GM19438 (cell line): ENCODE data around the gene NUP62.
"Not testable (repeated sequence)": the region's sequence is repeated elsewhere in the genome, so short reads cannot be mapped to it uniquely, and the experiment has no call there.

ENCODE experiments used
- ATAC-seq: cut with Tn5 transposase; IDR thresholded peaks from one replicate; pipeline ENCODE4 v1.9.1; 2021; ENCODE audit warnings: low read depth; ENCODE audit not compliant: unreplicated experiment

Gene NUP62

GRCh38 chr19:49927526-49928264 is 1.6 kb downstream of the NUP62 start:
- no peak for ATAC-seq

DNA sequence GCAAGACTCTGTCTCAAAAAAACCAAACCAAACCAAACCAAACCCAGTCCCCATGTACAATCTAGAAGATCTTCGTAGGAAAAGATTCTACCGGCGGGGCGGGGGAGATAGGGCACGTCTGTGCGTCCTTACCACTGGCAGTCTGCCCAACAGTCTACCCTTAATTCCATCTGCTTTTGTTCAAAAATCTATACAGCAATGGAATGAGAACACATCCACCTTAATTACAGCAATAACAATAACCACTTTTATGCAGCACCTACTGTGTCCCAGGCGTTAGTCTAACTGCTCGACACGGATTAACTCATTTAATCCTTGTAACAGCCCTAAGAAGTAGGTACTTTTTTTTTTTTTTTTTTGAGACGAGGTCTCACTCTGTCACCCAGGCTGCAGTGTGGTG is 2.8 kb downstream of the NUP62 start:
- no peak for ATAC-seq

DNA sequence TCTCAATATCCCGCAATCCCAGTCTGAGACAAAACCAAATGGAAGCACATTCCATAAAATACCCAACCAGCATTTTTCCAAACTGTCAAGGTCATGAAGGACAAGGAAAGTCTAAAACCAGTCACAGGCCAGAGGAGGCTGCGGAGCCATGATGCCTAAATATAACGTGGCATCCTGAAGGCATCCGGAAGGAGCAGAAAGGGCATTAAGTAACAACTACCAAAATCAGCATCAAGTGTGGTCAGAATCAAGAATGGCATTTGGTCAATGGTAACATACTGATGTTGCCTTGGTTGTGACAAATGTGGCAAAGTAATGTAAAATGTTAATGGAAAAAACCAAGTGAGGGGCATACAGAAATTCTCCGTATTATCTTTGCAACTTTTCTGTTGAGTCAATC is 3.8 kb downstream of the NUP62 start:
- no peak for ATAC-seq

DNA sequence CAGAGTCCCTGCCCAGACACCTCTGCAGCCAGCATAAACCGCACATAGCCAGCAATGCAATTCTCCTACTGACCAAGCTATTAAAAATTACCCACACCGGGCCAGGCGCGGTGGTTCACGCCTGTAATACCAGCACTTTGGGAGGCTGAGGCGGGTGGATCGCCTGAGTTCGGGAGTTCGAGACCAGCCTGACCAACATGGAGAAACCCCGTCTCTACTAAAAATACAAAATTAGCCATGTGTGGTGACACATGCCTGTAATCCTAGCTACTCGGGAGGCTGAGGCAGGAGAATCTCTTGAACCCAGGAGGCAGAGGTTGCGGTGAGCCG is 4.5 kb downstream of the NUP62 start:
- ATAC-seq, result not testable (repeated sequence)

DNA sequence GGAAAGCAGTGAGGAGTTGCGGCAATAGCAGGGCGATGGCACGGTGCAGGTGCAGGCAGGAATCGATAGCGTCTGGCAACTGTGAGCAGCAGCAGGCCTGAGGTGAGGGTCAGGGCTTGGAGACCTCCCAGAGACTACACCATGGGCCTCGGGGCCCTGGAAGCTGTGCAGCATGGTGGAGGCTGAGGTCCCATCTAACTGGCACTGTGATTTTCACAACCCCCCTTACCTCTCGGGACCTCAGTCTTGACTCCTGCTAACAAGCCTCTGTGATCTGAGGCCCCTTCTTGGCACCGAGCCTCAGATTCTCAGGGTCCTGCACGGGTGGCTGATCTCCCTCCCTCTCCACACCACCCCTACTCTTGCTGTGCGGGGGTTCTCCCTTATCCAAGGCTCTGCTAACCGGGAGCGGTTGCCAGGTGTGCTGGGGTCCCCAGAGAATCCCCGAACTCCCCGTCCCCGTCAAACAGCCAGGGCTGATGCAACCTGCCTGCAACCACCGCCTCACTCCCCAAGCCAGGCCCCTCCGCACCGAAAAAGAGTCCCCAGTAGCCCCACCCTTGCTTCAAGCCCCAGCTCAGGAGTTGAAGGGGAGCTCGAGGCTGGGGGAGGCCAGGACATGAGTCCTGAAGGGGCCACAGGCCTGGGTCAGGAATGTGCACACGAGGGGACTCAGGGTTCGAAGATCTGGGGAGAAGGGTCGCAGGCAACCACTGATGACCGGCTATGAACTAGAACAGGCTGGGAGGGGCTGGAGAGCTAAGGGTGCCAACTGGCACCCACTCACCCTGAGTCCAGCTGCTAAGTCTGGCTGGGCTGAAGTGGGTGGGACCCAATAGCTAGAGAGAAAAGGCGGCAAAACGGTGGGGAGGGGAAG is 5.1 kb downstream of the NUP62 start:
- no peak for ATAC-seq

GRCh38 chr19:49923055-49924003 is 6.0 kb downstream of the NUP62 start:
- no peak for ATAC-seq

GRCh38 chr19:49921871-49922795 is 7.2 kb downstream of the NUP62 start:
- ATAC-seq, result no peak

GRCh38 chr19:49920624-49921363 is 8.5 kb downstream of the NUP62 start:
- no peak for ATAC-seq

GRCh38 chr19:49918089-49918488 is 11.2 kb downstream of the NUP62 start:
- ATAC-seq, result no peak

DNA sequence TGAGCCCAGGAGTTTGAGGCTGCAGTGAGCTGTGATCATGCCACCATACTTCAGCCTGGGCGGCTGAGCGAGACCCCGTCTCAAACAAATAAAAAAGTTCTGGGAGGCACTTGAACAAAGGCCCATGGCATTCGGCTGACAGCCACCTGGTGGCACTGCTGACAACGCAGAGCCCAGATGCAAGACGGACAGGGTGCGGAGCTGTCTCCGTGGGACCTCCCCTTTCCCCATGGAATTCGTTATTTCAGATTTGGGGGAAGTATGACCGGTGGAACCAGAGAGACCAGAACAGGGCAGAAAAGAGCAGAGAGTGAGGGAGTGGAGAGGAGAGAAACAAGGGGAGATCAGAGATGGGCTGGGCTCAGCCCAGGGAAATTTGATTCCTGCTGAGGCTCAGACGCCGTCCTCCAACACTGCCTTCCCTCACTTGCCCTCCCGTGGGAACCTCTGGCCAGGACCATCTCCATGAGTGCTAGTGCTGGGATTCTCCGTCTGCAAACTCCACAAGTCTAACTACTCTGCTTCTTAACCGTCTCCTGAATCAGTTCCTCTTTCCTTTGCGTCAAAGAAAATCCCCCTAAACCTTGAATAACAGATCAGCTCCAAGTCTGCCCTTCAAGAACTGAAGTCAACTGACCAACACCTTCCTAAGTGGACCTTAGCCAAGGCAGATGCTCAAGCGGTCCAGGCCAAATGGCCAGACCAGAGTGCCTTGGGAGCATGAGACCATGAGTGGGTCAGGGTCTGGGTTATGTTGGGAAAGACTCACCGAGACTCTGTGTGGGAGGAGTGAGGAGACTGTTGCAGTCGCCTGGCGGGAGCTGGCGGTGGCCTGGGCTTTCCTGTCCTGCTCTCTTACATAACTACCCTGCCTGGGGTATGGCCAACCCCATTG is 12.2 kb downstream of the NUP62 start:
- no peak for ATAC-seq

- ATAC-seq, result no peak
Measured at GRCh38 chr19:49915271-49915670, 14.0 kb downstream of the NUP62 start.

DNA sequence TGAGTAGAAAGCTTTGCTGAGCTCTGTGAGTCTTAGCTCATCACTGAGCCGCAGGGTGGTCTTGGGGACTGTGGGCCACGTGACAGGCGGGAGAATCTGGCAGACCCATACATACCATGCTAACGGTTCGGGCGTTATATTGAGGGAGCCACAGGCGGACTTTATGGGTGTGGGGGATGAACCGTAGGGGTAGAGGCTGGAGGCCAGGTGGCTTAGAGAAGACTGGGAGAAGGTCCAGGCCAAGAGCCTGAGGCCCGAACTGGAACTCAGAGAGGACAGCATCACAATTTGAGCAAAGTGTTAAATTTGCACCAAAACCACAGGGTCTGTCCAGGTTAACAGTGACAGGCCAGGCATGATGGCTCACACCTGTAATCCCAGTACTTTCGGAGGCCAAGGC is 15.6 kb downstream of the NUP62 start:
- no peak for ATAC-seq

DNA sequence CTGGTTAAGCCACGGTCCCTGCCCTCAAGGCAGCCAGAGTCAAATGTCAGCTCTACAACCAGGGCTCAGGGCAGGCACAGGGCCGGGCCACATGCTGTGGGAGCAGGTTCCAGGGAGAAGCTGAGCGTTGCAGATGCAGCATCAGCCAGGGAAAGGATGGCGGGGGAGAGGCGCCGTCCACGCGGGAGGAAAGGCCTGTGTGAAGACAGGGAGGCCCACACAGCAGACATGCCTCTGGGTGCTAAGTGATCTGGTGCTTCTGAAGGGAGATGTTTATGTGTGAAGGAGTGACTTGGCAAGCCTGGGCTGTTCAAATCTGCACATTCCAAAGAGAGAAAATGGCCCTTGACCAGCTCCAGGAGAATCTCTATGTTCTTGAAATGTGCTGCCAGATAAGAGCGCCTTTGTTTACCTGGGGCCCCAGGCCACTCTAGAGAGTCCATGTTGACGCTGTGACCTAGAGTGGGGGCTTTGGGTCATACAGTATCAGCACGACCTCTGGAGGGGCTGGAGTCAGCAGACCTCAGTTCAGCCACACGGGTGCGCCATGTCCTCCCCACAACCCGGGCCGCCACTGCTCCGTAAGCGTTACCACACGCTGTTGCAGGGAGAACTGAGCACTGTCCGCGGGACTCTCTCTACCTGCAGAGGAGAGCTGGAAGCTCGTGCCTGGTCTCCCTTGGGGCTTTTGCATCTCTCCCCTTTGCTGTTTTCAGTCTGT is 16.2 kb downstream of the NUP62 start:
- ATAC-seq, result no peak

GRCh38 chr19:49911381-49912145 is 17.7 kb downstream of the NUP62 start:
- no peak for ATAC-seq

DNA sequence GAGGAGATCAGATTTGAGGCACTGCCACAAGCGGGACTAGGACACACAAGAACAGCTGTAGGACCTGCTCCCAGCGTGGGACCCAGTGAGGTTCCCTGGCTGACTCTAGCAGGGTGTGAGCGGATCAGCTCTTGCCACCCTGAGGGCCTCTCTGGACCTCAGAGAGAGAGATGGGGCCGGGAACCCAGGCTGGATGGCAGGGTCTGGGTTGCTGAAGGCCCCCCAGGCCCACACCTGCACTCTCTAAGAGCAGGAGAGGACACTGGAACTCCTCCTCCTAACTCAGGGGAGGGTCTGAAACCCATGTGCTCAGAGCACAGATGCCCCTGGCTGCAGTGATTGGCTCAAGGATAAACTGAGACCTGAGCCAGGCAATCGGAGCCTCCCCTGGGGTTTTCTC is 19.1 kb downstream of the NUP62 start:
- ATAC-seq, result no peak

DNA sequence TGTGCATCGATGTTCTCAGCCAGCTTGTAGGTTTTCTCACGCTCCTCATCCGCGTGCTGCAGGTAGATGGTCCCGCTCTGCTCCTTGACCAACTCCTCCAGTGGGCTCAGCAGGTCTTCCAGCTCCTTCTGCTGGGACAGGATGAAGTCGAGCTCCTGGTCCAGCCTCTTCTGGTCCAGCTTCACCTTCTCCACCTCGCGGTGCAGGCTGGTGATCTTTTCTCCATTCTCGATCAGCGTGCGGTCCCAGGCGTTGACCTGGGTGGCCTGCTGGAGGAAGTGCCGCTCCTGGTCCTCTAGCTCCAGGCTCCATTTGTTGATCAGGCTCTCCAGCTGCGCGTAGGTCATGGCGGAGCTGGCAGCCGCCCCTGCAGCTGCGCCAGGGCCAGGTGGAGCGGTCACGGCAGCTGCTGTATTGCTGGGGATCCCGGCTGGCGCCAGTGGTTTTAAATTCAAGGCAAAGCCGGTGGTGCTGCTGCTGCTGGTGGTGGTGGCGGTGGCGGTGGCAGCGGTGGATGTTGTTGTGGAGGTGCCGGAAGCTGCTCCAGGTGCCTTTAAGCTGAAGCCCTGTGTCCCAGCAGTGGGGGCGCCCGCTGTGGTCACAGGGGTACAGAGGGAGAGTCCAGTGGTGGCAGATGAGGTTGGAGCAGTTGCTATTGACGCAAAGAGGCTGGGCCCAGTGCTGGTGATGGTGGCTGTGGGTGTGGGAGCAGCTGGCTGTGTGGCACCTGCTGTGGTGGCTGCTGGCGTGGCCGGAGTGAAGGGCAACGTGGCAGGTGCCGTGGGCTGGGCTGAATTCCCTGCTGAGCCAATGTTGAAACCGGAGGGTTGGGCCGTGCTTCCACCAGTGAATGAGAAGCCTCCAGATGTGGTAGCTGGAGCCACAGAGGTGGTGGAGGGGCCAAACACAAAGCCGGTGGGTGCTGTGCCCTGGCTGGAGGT is 20.6 kb downstream of the NUP62 start:
- ATAC-seq, result no peak
